ENCODE results near the gene SVOPL. TPM values are rescaled to one million over a fixed set of nuclear protein-coding genes. Genes with fewer than 3 reads are reported as not detected.

Gene SVOPL
- total RNA-seq, 1 experiment from 2014 or later = not detected

- H3K4me2 ChIP-seq (ENCODE audit: low read length) = no peak overlapping the region
- no peaks in the 10 kb centered on the region for H3K27me3 ChIP-seq (ENCODE audit: insufficient read depth, low read length)
- no peaks in the 10 kb centered on the region for H3K9me2 ChIP-seq (ENCODE audit: insufficient read depth)
- ChIA-PET CTCF (no interaction called here), RAD21 (ENCODE audit: low non-redundant PET in 1 of 2, low total read pairs in 2 of 2, uncharacterized antibody in 2 of 2, unreplicated experiment in 2 of 2) (no interaction called here), POLR2A (no interaction called here)
- no peaks in the 10 kb centered on the region for H4K20me1 ChIP-seq (ENCODE audit: insufficient read depth)
- no peaks in the 10 kb centered on the region for H3K79me2 ChIP-seq (ENCODE audit: insufficient read depth, low read length)
- H3K4me1 ChIP-seq (ENCODE audit: control insufficient read depth in 1 of 2, insufficient read depth in 2 of 2, low read length in 2 of 2) = no peaks in the 10 kb centered on the region
- no peak overlapping the region for H3K9ac ChIP-seq (ENCODE audit: low read length)
- no peak overlapping the region for H3K27ac ChIP-seq (ENCODE audit: low read depth, low read length)
- DNase-seq (ENCODE audit: low read depth, low spot score) (no peak), ATAC-seq (no peak)
- intact Hi-C loops (cut with micrococcal nuclease) = no loop called here
- TF ChIP-seq CBX3 (IDR thresholded peaks at IDR 0.05; ENCODE audit: low read depth) (no peak), JUND (IDR thresholded peaks at IDR 0.05) (no peak), SRF (IDR thresholded peaks at IDR 0.05; ENCODE audit: low read depth) (no peak), ELF1 (IDR thresholded peaks at IDR 0.05; ENCODE audit: borderline replicate concordance, low read depth) (no peak), EZH2 (IDR thresholded peaks at IDR 0.05) (no peak), ZFX (IDR thresholded peaks at IDR 0.05) (no peak)
- TF ChIP-seq, protein P1, sequence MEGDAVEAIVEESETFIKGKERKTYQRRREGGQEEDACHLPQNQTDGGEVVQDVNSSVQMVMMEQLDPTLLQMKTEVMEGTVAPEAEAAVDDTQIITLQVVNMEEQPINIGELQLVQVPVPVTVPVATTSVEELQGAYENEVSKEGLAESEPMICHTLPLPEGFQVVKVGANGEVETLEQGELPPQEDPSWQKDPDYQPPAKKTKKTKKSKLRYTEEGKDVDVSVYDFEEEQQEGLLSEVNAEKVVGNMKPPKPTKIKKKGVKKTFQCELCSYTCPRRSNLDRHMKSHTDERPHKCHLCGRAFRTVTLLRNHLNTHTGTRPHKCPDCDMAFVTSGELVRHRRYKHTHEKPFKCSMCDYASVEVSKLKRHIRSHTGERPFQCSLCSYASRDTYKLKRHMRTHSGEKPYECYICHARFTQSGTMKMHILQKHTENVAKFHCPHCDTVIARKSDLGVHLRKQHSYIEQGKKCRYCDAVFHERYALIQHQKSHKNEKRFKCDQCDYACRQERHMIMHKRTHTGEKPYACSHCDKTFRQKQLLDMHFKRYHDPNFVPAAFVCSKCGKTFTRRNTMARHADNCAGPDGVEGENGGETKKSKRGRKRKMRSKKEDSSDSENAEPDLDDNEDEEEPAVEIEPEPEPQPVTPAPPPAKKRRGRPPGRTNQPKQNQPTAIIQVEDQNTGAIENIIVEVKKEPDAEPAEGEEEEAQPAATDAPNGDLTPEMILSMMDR (IDR thresholded peaks at IDR 0.05 in 2 of 3, conservative IDR thresholded peaks at IDR 0.05 in 1 of 3; ENCODE audit: borderline replicate concordance in 1 of 3, insufficient read depth in 1 of 3, low read depth in 2 of 3, low read length in 2 of 3) = no peak
- TF ChIP-seq, protein P2, sequence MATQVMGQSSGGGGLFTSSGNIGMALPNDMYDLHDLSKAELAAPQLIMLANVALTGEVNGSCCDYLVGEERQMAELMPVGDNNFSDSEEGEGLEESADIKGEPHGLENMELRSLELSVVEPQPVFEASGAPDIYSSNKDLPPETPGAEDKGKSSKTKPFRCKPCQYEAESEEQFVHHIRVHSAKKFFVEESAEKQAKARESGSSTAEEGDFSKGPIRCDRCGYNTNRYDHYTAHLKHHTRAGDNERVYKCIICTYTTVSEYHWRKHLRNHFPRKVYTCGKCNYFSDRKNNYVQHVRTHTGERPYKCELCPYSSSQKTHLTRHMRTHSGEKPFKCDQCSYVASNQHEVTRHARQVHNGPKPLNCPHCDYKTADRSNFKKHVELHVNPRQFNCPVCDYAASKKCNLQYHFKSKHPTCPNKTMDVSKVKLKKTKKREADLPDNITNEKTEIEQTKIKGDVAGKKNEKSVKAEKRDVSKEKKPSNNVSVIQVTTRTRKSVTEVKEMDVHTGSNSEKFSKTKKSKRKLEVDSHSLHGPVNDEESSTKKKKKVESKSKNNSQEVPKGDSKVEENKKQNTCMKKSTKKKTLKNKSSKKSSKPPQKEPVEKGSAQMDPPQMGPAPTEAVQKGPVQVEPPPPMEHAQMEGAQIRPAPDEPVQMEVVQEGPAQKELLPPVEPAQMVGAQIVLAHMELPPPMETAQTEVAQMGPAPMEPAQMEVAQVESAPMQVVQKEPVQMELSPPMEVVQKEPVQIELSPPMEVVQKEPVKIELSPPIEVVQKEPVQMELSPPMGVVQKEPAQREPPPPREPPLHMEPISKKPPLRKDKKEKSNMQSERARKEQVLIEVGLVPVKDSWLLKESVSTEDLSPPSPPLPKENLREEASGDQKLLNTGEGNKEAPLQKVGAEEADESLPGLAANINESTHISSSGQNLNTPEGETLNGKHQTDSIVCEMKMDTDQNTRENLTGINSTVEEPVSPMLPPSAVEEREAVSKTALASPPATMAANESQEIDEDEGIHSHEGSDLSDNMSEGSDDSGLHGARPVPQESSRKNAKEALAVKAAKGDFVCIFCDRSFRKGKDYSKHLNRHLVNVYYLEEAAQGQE (IDR thresholded peaks at IDR 0.05; ENCODE audit: low read depth) = no peak
- TF ChIP-seq, protein P3, sequence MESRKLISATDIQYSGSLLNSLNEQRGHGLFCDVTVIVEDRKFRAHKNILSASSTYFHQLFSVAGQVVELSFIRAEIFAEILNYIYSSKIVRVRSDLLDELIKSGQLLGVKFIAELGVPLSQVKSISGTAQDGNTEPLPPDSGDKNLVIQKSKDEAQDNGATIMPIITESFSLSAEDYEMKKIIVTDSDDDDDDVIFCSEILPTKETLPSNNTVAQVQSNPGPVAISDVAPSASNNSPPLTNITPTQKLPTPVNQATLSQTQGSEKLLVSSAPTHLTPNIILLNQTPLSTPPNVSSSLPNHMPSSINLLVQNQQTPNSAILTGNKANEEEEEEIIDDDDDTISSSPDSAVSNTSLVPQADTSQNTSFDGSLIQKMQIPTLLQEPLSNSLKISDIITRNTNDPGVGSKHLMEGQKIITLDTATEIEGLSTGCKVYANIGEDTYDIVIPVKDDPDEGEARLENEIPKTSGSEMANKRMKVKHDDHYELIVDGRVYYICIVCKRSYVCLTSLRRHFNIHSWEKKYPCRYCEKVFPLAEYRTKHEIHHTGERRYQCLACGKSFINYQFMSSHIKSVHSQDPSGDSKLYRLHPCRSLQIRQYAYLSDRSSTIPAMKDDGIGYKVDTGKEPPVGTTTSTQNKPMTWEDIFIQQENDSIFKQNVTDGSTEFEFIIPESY (IDR thresholded peaks at IDR 0.05; ENCODE audit: extremely low read depth, insufficient replicate concordance, low read length) = no peak
- no peaks in the 10 kb centered on the region for H3K36me3 ChIP-seq (ENCODE audit: control insufficient read depth in 1 of 2, insufficient read depth in 2 of 2, low read length in 2 of 2)
- no peak overlapping the region for H2AFZ ChIP-seq (ENCODE audit: low read depth, low read length, poor library complexity, severe bottlenecking)
- H3K9me3 ChIP-seq (ENCODE audit: control insufficient read depth in 1 of 2, insufficient read depth in 1 of 2, low read depth in 1 of 2, low read length in 2 of 2) = no peaks in the 10 kb centered on the region
- H3K4me3 ChIP-seq (replicated peaks in 1 of 2; ENCODE audit: low read depth in 1 of 2, low read length in 2 of 2) = no peak overlapping the region
- no TSS peak for BruUV-seq (replicated peaks)
Measured at GRCh38 chr7:138727336-138728099, 26.4 kb upstream of the SVOPL start.

All from HCT116 (cell line).